A549 (cell line): ENCODE results near the gene DCBLD2. TPM values are rescaled to one million over a fixed set of nuclear protein-coding genes. Genes with fewer than 3 reads are reported as not detected.

Source experiments
- ATAC-seq, 2 experiments: fragments of 200-7000 bp in 1 of 2; fragments of >200 bp in 1 of 2; cut with Nextera tagmentation in 1 of 2; cut with Tn5 transposase in 1 of 2; 3 replicates each; pipeline versions ENCODE4 v1.8.0 to v1.9.1; 2018 to 2020; ENCODE audit warnings: mild to moderate bottlenecking in 1 of 2, moderate library complexity in 1 of 2
- CTCF ChIA-PET: fragments of 300-600 bp; sonication (Branson Sonifier 250); formaldehyde crosslinking; extraction: SDS; loops from one replicate; lab custom pipeline; 2021; ENCODE audit warnings: antibody characterized with exemption, inconsistent platforms; lab: Yijun Ruan, JAX
- POLR2A ChIA-PET: fragments of 350-600 bp; formaldehyde crosslinking; extraction: SDS; loops from one replicate; lab custom pipeline; 2021; ENCODE audit warnings: antibody characterized with exemption, inconsistent platforms; lab: Yijun Ruan, JAX
- DNase-seq, 2 experiments: peaks; one replicate each; pipeline versions ENCODE4 v3.0.0 to v3.0.0-alpha.2; 2011 to 2016; ENCODE audit warnings: low read depth in 1 of 2, low spot score in 1 of 2
- FAIRE-seq: peaks from 2 replicates; lab custom pipeline; 2011; peaks lifted over from hg19 to GRCh38; lab: Jason Lieb, UNC
- H3K27ac ChIP-seq, 2 experiments: fragments of >200 bp; sonication (Bioruptor Twin); formaldehyde crosslinking; 3 replicates each; pipeline ENCODE4 v1.5.1; 2016 to 2017
- H3K4me1 ChIP-seq: fragments of >200 bp; sonication (Bioruptor Twin); formaldehyde crosslinking; 3 replicates; pipeline ENCODE4 v1.6.1; 2016
- H3K4me2 ChIP-seq: fragments of >200 bp; sonication (Bioruptor Twin); formaldehyde crosslinking; 3 replicates; pipeline ENCODE4 v1.6.1; 2016
- H3K4me3 ChIP-seq: fragments of >200 bp; sonication (Bioruptor Twin); formaldehyde crosslinking; 3 replicates; pipeline ENCODE4 v1.5.1; 2016
- H3K9me3 ChIP-seq: fragments of >200 bp; sonication (Bioruptor Twin); formaldehyde crosslinking; 3 replicates; pipeline ENCODE4 v1.6.1; 2016
- ATOH8 ChIP-seq: fragments of 250-450 bp; sonication (Bioruptor Pico); IDR thresholded peaks from 2 replicates; pipeline ENCODE4 v1.5.0; 2020; ENCODE audit warnings: low read depth, mild to moderate bottlenecking, moderate library complexity
- CBX2 ChIP-seq: fragments of 200-600 bp; sonication (generic); IDR thresholded peaks from 2 replicates; pipeline ENCODE4 v1.6.1; 2016; ENCODE audit warnings: low read depth, mild to moderate bottlenecking, borderline replicate concordance
- CEBPB ChIP-seq, 2 experiments: fragments of >200 bp in 1 of 2; sonication (Bioruptor Twin) in 1 of 2; formaldehyde crosslinking in 1 of 2; IDR thresholded peaks; 2 replicates each; pipeline ENCODE4 v1.6.1; 2012 to 2016
- CHD2 ChIP-seq: fragments of 150-350 bp; IDR thresholded peaks from 2 replicates; pipeline ENCODE4 v1.6.1; 2014; ENCODE audit warnings: low read length; ENCODE audit not compliant: partially characterized antibody
- E2F6 ChIP-seq: IDR thresholded peaks from 2 replicates; pipeline ENCODE4 v1.6.1; 2012; ENCODE audit warnings: low read depth, borderline replicate concordance
- EP300 ChIP-seq, 2 experiments: fragments of >200 bp; sonication (Bioruptor Twin); formaldehyde crosslinking; IDR thresholded peaks; 2 replicates in 1 of 2; 3 replicates in 1 of 2; pipeline ENCODE4 v1.6.1; 2016 to 2017
- FOSB ChIP-seq: fragments of 250-450 bp; sonication (Bioruptor Pico); IDR thresholded peaks from 2 replicates; pipeline ENCODE4 v1.5.0; 2020; ENCODE audit warnings: mild to moderate bottlenecking, moderate library complexity
- HEYL ChIP-seq: fragments of 250-450 bp; sonication (Bioruptor Pico); IDR thresholded peaks from 2 replicates; pipeline ENCODE4 v1.8.0; 2021; ENCODE audit warnings: mild to moderate bottlenecking, moderate library complexity
- HMGXB4 ChIP-seq: fragments of 250-450 bp; sonication (Bioruptor Pico); IDR thresholded peaks from 2 replicates; pipeline ENCODE4 v1.5.0; 2021; ENCODE audit warnings: mild to moderate bottlenecking, moderate library complexity, borderline replicate concordance
- HOXA7 ChIP-seq: fragments of 250-450 bp; sonication (Bioruptor Pico); IDR thresholded peaks from 2 replicates; pipeline ENCODE4 v1.5.0; 2020; ENCODE audit warnings: mild to moderate bottlenecking, moderate library complexity
- KDM1A ChIP-seq: fragments of 200-600 bp; sonication (generic); IDR thresholded peaks from 2 replicates; pipeline ENCODE4 v1.6.1; 2016; ENCODE audit warnings: low read depth, mild to moderate bottlenecking
- MAFK ChIP-seq: fragments of 450-650 bp; IDR thresholded peaks from 2 replicates; pipeline ENCODE4 v1.6.1; 2014; ENCODE audit not compliant: partially characterized antibody
- PHF8 ChIP-seq: fragments of 200-600 bp; sonication (generic); IDR thresholded peaks from 2 replicates; pipeline ENCODE4 v1.6.1; 2016; ENCODE audit warnings: low read depth, mild to moderate bottlenecking, antibody characterized with exemption, moderate library complexity, borderline replicate concordance
- POLR2A ChIP-seq: IDR thresholded peaks from 2 replicates; pipeline ENCODE4 v1.6.1; 2012; ENCODE audit warnings: mild to moderate bottlenecking, low read length
- POLR2AphosphoS2 ChIP-seq: conservative IDR thresholded peaks from 2 replicates; pipeline ENCODE4 v1.6.1; 2012; ENCODE audit warnings: low read length, improper control_type of control experiment, inconsistent platforms
- RAD21 ChIP-seq, 2 experiments: fragments of >200 bp in 1 of 2; sonication (Bioruptor Twin) in 1 of 2; formaldehyde crosslinking in 1 of 2; IDR thresholded peaks in 1 of 2; conservative IDR thresholded peaks in 1 of 2; 2 replicates in 1 of 2; 3 replicates in 1 of 2; pipeline ENCODE4 v1.6.1; 2012 to 2018; ENCODE audit warnings: inconsistent platforms in 1 of 2
- RARB ChIP-seq: fragments of 250-450 bp; sonication (Bioruptor Pico); IDR thresholded peaks from 2 replicates; pipeline ENCODE4 v1.8.0; 2021; ENCODE audit warnings: mild to moderate bottlenecking, moderate library complexity
- RCOR1 ChIP-seq: fragments of 150-350 bp; IDR thresholded peaks from 2 replicates; pipeline ENCODE4 v1.6.1; 2014; ENCODE audit warnings: antibody characterized with exemption, low read length, low read depth
- RFX5 ChIP-seq: fragments of 450-650 bp; IDR thresholded peaks from 2 replicates; pipeline ENCODE4 v1.7.1; 2014; ENCODE audit warnings: antibody characterized with exemption, mild to moderate bottlenecking, moderate library complexity
- SMC3 ChIP-seq: fragments of >200 bp; sonication (Bioruptor Twin); formaldehyde crosslinking; IDR thresholded peaks from 3 replicates; pipeline ENCODE4 v1.6.1; 2018; ENCODE audit warnings: inconsistent platforms
- SREBF2 ChIP-seq: fragments of 450-650 bp; IDR thresholded peaks from 2 replicates; pipeline ENCODE4 v1.6.1; 2014; ENCODE audit warnings: mild to moderate bottlenecking, moderate library complexity
- TFCP2L1 ChIP-seq: fragments of 250-450 bp; sonication (Bioruptor Pico); IDR thresholded peaks from 2 replicates; pipeline ENCODE4 v1.5.0; 2021; ENCODE audit warnings: mild to moderate bottlenecking
- TP53 ChIP-seq: fragments of 250-450 bp; sonication (Bioruptor Pico); IDR thresholded peaks from 2 replicates; pipeline ENCODE4 v1.5.0; 2021; ENCODE audit warnings: mild to moderate bottlenecking, moderate library complexity
- ZC3H11A ChIP-seq: fragments of 450-650 bp; IDR thresholded peaks from 2 replicates; pipeline ENCODE4 v1.6.1; 2014; ENCODE audit warnings: antibody characterized with exemption, mild to moderate bottlenecking
- WGBS: methylation state at CpG from one replicate; pipeline ENCODE4 v1.1.6; 2017; ENCODE audit errors: missing lambda C conversion rate; 5-methylcytosine and 5-hydroxymethylcytosine counted together
- polyA plus RNA-seq, 4 experiments: library from polyadenylated mRNA; depleted of rRNA in 3 of 4; stranded (reverse); fragments of >200 nt; fragmentation: RNase III in 1 of 4; extraction: RNeasy Plus Mini Kit Qiagen cat#74134 plus additional on column Dnase treatment in 1 of 4; gene quantifications; 2 replicates in 3 of 4; 3 replicates in 1 of 4; pipeline ENCODE4 v1.2.3, GENCODE V29; 2011 to 2017
- TF ChIP-seq, protein P1 (sequence below): fragments of >200 bp; sonication (Bioruptor Twin); formaldehyde crosslinking; IDR thresholded peaks from 3 replicates; pipeline ENCODE4 v1.6.1; 2016

Gene DCBLD2
- polyA plus RNA-seq, 2 of the 4 experiments (the other 2 are of a cell fraction): 266 to 623 TPM

- H3K4me3 ChIP-seq: no peak overlapping the region
- H3K4me1 ChIP-seq: no peaks in the 10 kb centered on the region
- TF ChIP-seq RAD21 (conservative IDR thresholded peaks at IDR 0.05 in 1 of 2, IDR thresholded peaks at IDR 0.05 in 1 of 2) (0 out of 5 replicates have a peak, but pooled peaks of 1 of the 2 experiments have one; percentile 7), POLR2AphosphoS2 (no peak), ATOH8 (CRISPR knock-in tag) (no peak)
- FAIRE-seq (no peak), DNase-seq (no peak), ATAC-seq (peak in 1 of 2 experiments; percentile 38; a peak in 1 of 6 replicates)
- ChIA-PET CTCF (interaction anchor here (1.0 to 1.5 kb wide), 2 partner anchors 11 to 176 kb away, joined by 3 to 11 read pairs; no protein-coding TSS in a partner anchor), POLR2A (no interaction called here)
- H3K4me2 ChIP-seq: no peak overlapping the region
- no peaks in the 10 kb centered on the region for H3K9me3 ChIP-seq
- H3K27ac ChIP-seq: no peak overlapping the region
Measured at GRCh38 chr3:98777801-98778220, 123.7 kb downstream of the DCBLD2 start.

DNA sequence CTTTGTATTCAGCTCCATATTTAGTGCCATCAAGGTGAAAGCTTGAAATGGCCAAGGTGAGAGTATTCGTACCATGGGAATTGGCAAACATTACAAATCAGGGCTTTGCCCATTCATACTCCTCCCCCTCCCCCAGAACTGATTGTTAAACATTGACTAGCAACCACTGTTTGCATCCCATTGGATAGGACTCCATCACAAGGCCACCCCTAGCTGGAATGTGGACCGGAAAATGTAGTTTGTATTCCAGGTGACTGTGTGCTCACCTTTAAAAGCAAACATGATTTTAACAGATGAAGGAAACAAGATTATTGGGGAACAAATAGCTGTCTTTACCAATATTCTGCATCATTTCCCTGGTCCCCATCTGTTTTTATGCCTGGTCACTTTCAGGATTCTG is 124.2 kb downstream of the DCBLD2 start:
- ATAC-seq: no peak

GRCh38 chr3:98776140-98776493 is 125.4 kb downstream of the DCBLD2 start:
- no peak for ATAC-seq
- no peak for DNase-seq
- TF ChIP-seq SMC3 (no peak), ZC3H11A (no peak), KDM1A (no peak)
- no peaks in the 10 kb centered on the region for H3K4me1 ChIP-seq
- H3K9me3 ChIP-seq: no peaks in the 10 kb centered on the region
- FAIRE-seq: no peak
- CTCF ChIA-PET: interaction anchor here (0.7 to 1.0 kb wide), 2 partner anchors 17 to 174 kb away, joined by 3 to 4 read pairs; no protein-coding TSS in a partner anchor
- H3K4me2 ChIP-seq: no peak overlapping the region
- H3K4me3 ChIP-seq: no peak overlapping the region
- H3K27ac ChIP-seq: no peak overlapping the region
- POLR2A ChIA-PET: no interaction called here

More for the DNA sequence above, 124.2 kb downstream of the DCBLD2 start:
- DNase-seq (no peak), FAIRE-seq (no peak)
- no peaks in the 10 kb centered on the region for H3K4me1 ChIP-seq
- no peak overlapping the region for H3K27ac ChIP-seq
- POLR2A ChIA-PET: no interaction called here
- no peaks in the 10 kb centered on the region for H3K9me3 ChIP-seq
- no peak overlapping the region for H3K4me2 ChIP-seq
- H3K4me3 ChIP-seq: no peak overlapping the region
- TF ChIP-seq EP300 (IDR thresholded peaks at IDR 0.05) (no peak), CHD2 (no peak), RARB (CRISPR knock-in tag) (no peak), MAFK (no peak), RFX5 (no peak), RCOR1 (no peak), CEBPB (IDR thresholded peaks at IDR 0.05) (no peak), HMGXB4 (no peak), TP53 (CRISPR knock-in tag) (no peak), POLR2A (no peak), PHF8 (no peak), HOXA7 (no peak), FOSB (CRISPR knock-in tag) (no peak), E2F6 (no peak), HEYL (CRISPR knock-in tag) (no peak), SREBF2 (no peak), CBX2 (no peak), TFCP2L1 (no peak)
- TF ChIP-seq, protein P1, sequence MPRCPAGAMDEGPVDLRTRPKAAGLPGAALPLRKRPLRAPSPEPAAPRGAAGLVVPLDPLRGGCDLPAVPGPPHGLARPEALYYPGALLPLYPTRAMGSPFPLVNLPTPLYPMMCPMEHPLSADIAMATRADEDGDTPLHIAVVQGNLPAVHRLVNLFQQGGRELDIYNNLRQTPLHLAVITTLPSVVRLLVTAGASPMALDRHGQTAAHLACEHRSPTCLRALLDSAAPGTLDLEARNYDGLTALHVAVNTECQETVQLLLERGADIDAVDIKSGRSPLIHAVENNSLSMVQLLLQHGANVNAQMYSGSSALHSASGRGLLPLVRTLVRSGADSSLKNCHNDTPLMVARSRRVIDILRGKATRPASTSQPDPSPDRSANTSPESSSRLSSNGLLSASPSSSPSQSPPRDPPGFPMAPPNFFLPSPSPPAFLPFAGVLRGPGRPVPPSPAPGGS: no peak
- CTCF ChIA-PET: interaction anchor here (0.8 to 1.5 kb wide), 3 partner anchors 41 to 175 kb away, joined by 3 to 11 read pairs (median 3); no protein-coding TSS in a partner anchor
- WGBS: 78% methylated on average over 2 of the region's 2 CpGs
